Skeletal muscle tissue (tissue), 4 donors: ENCODE data around the gene FAM120B. TPM values are rescaled to one million over a fixed set of nuclear protein-coding genes. Genes with fewer than 3 reads are reported as not detected.

Experiments used
- H3K27ac ChIP-seq: one replicate; pipeline ENCODE4 v1.7.0; 2013; ENCODE audit warnings: mild to moderate bottlenecking, low read depth, low read length, inconsistent platforms
- H3K27me3 ChIP-seq, 3 donors: one replicate each; pipeline ENCODE4 v1.7.0; 2013; ENCODE audit warnings: low read length in 3 of 3; ENCODE audit not compliant: control insufficient read depth in 3 of 3, insufficient read depth in 3 of 3
- H3K36me3 ChIP-seq, 3 donors: one replicate each; pipeline ENCODE4 v1.7.0; 2013; ENCODE audit warnings: low read length in 3 of 3; ENCODE audit not compliant: control insufficient read depth in 3 of 3, insufficient read depth in 3 of 3
- H3K4me1 ChIP-seq, 3 donors: one replicate each; pipeline ENCODE4 v1.7.0; 2013; ENCODE audit warnings: low read length in 3 of 3, mild to moderate bottlenecking in 3 of 3; ENCODE audit not compliant: control insufficient read depth in 3 of 3, insufficient read depth in 3 of 3
- H3K4me3 ChIP-seq, 3 donors: one replicate each; pipeline ENCODE4 v1.7.0; 2013; ENCODE audit warnings: low read length in 3 of 3
- H3K9ac ChIP-seq, 3 donors: one replicate each; pipeline ENCODE4 v1.7.0; 2013; ENCODE audit warnings: low read length in 3 of 3, mild to moderate bottlenecking in 3 of 3, moderate library complexity in 2 of 3, low read depth in 1 of 3
- H3K9me3 ChIP-seq, 3 donors: one replicate each; pipeline ENCODE4 v1.7.0; 2013; ENCODE audit warnings: low read length in 3 of 3; ENCODE audit not compliant: control insufficient read depth in 3 of 3
- total RNA-seq: library from RNA; depleted of rRNA; stranded (reverse); fragments of >200 nt; gene quantifications from one replicate; pipeline ENCODE4 v1.2.3, GENCODE V29; 2014
- donor health status: Osteomylitis.

FAM120B gene
- total RNA-seq, 1 donor from 2014 or later: 33.9 TPM

DNA sequence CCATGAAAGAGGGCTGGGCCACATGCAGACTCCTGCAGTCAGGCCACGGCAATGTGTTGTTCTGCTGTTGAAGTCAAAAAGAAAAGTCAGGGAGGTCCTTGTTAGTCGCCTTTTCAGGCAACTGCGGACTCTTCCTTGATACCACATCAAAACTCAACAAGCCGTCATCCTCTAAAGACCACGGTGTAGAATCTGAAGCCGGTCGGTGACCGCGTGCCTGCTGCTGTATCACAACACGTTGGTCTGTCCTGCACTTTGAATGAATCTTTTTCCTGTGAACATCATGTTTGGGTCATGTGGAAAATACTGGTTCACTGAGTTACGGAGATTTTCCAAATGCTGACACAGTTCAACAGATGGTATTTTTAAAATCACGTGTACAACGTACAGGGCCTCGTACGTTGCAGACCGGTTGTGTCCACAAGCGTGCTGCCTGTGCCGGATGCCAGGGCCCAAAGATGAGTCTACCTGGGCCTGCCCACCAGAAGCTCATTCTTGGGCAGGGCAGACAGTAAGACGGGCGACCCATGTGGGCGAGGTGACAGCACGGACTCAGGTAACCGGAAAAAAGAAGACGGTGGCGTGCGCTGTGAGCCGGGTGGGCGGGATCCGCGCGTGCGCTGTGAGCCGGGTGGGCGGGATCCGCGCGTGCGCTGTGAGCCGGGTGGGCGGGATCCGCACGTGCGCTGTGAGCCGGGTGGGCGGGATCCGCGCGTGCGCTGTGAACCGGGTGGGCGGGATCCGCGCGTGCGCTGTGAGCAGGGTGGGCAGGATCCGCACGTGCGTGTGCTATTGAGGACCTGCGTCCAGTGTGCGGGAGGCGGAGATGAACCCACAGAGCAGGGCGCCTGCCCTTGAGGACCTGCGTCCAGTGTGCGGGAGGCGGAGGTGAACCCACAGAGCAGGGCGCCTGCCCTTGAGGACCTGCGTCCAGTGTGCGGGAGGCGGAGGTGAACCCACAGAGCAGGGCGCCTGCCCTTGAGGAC lies 114.5 kb downstream of the FAM120B start:
- Histone ChIP-seq H3K27me3 (peaks cover 3 to 6% (median 3%) of the 10 kb centered on the region in 3 donors), H3K4me3 (no peak overlapping the region), H3K4me1 (no peaks in the 10 kb centered on the region), H3K9me3 (no peaks in the 10 kb centered on the region), H3K27ac (no peak overlapping the region), H3K36me3 (no peaks in the 10 kb centered on the region), H3K9ac (no peak overlapping the region)

- H3K27me3 ChIP-seq: peaks cover 3 to 6% (median 3%) of the 10 kb centered on the region in 3 donors
Measured at GRCh38 chr6:170421921-170422320, 115.4 kb downstream of the FAM120B start.

GRCh38 chr6:170423030-170423429 lies 116.5 kb downstream of the FAM120B start:
- Histone ChIP-seq H3K9ac (no peak overlapping the region), H3K36me3 (no peaks in the 10 kb centered on the region), H3K4me3 (no peak overlapping the region), H3K4me1 (no peaks in the 10 kb centered on the region), H3K9me3 (no peaks in the 10 kb centered on the region), H3K27ac (no peak overlapping the region), H3K27me3 (peaks cover under 1 to 6% (median 3%) of the 10 kb centered on the region in 3 donors)

More at GRCh38 chr6:170421921-170422320, 115.4 kb downstream of the FAM120B start:
- Histone ChIP-seq H3K27ac (no peak overlapping the region), H3K9ac (no peak overlapping the region), H3K9me3 (no peaks in the 10 kb centered on the region), H3K4me3 (no peak overlapping the region), H3K4me1 (no peaks in the 10 kb centered on the region), H3K36me3 (no peaks in the 10 kb centered on the region)

GRCh38 chr6:170423814-170424603 lies 117.5 kb downstream of the FAM120B start:
- Histone ChIP-seq H3K4me3 (no peak overlapping the region), H3K27me3 (peaks cover 0 to 6% (median 3%) of the 10 kb centered on the region in 3 donors), H3K36me3 (no peaks in the 10 kb centered on the region), H3K27ac (no peak overlapping the region), H3K9ac (no peak overlapping the region), H3K4me1 (no peaks in the 10 kb centered on the region), H3K9me3 (no peaks in the 10 kb centered on the region)

- H3K36me3 ChIP-seq: no peaks in the 10 kb centered on the region
- no peaks in the 10 kb centered on the region for H3K4me1 ChIP-seq
- peaks cover 0 to 6% (median 2%) of the 10 kb centered on the region in 3 donors for H3K27me3 ChIP-seq
- no peak overlapping the region for H3K4me3 ChIP-seq
- no peak overlapping the region for H3K9ac ChIP-seq
- H3K27ac ChIP-seq: no peak overlapping the region
- H3K9me3 ChIP-seq: no peaks in the 10 kb centered on the region
Measured at GRCh38 chr6:170424604-170425126, 118.1 kb downstream of the FAM120B start.

GRCh38 chr6:170429450-170429849 lies 122.9 kb downstream of the FAM120B start:
- Histone ChIP-seq H3K9ac (no peak overlapping the region), H3K36me3 (no peaks in the 10 kb centered on the region), H3K4me3 (no peak overlapping the region), H3K27me3 (peaks cover 0 to under 1% (median 0%) of the 10 kb centered on the region in 3 donors), H3K4me1 (peaks cover 7 to 11% (median 9%) of the 10 kb centered on the region in 3 donors), H3K9me3 (no peaks in the 10 kb centered on the region), H3K27ac (no peak overlapping the region)

DNA sequence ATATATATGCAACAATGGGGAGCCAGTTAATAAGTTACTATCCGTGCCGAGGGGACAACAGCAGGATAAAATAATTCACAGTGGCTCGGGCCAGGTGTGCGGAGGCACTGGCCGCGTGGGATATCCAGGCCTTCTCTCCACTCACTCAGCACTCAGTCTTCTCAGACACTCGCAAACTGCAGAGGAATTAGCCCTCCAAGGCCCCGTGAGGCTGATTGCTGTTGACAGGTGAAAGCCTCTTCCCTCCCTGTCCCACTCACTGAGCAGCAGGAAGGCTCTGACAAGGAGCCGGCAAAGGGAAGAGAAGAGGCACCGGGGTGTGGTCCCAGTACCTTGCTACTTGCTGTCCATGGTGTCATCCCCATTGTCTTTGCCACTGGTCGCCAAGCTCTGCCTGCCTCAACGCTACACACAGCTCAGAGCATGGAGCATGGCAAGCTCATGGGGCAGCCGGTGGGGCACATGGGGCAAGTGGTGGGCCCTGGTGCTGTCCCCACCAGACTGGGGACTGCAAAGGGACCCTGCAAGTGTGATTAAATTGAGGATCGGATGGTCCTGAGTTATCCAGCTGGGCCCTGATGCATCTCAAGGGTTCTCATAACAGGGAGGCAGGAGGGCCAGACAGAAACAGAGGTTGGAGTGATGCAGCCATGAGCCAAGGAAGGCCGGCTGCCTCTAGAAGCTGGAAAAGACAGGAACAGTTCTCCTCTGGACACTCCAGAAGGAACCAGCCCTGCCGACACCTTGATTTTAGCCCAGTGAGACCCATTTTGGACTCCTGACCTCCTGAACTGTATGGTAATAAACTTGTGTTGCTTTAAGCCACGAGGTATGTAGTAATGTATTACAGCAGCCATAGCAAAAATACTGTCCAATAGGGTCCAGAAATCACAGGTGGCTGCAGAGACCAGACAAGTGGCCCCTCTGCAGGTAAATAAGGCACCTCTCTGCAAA lies 126.9 kb downstream of the FAM120B start:
- H3K4me1 ChIP-seq: peaks cover 21 to 30% (median 26%) of the 10 kb centered on the region in 3 donors
- no peaks in the 10 kb centered on the region for H3K36me3 ChIP-seq
- H3K9ac ChIP-seq: peak overlapping the region in 2 of 3 donors; percentile 24 to 66
- no peaks in the 10 kb centered on the region for H3K27me3 ChIP-seq
- peak overlapping the region; percentile 24 to 70 (median 66) for H3K4me3 ChIP-seq
- peaks cover 0 to 4% (median 0%) of the 10 kb centered on the region in 3 donors for H3K9me3 ChIP-seq
- peak overlapping the region; percentile 38 for H3K27ac ChIP-seq

DNA sequence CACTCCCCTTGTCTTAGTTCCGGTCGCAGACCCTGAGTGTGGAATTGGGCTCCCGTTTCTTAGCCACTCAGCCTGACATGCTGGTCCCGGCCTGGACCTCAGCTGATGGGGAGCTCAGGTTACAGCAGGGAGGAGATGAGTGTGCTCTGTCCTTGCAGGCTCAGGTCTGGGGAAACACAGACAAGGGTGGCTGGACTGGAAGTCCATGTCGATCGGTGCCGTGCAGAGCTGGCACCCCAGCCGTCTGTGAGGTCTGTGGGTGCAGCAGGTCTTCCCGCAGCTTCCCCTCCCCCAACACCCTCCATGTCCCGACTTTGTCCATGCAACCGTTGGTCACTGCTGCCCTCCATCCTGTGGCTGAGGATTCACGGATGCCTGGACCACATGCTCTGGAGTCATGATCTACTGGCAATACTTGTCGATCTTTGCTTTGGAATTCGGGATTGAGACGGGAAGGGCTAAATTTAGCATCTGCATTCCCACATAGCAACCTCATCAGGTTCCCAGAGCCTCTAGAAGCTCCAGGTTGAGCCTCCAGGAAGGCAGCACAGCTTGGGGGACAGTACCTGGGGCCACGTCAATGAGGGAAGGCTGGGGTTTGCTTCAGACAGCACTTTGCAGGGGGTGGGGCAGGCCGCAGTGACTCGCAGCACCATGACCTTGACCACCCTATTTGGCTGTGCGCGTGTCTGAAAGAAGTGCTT lies 127.7 kb downstream of the FAM120B start:
- peak overlapping the region; percentile 38 for H3K27ac ChIP-seq
- H3K9ac ChIP-seq: peak overlapping the region in 2 of 3 donors; percentile 24 to 66
- peaks cover 26 to 34% (median 31%) of the 10 kb centered on the region in 3 donors for H3K4me1 ChIP-seq
- H3K4me3 ChIP-seq: peak overlapping the region; percentile 24 to 70 (median 66)
- no peaks in the 10 kb centered on the region for H3K27me3 ChIP-seq
- peaks cover 0 to 4% (median 0%) of the 10 kb centered on the region in 3 donors for H3K9me3 ChIP-seq
- H3K36me3 ChIP-seq: no peaks in the 10 kb centered on the region
